SK-N-MC (cell line): ENCODE data around the gene TNFSF15.

Source experiments
- EZH2 ChIP-seq: fragments of 200-600 bp; sonication (generic); IDR thresholded peaks from one replicate; pipeline ENCODE4 v1.6.1; 2017; ENCODE audit warnings: antibody characterized with exemption
- FOXP2 ChIP-seq: optimal IDR thresholded peaks from 2 replicates; pipeline ENCODE3; 2011; ENCODE audit warnings: mild to moderate bottlenecking, moderate library complexity; ENCODE audit not compliant: insufficient read depth; ENCODE audit errors: extremely low read length, control extremely low read depth
- POLR2AphosphoS5 ChIP-seq: IDR thresholded peaks from 2 replicates; pipeline ENCODE4 v1.6.1; 2012; ENCODE audit warnings: mild to moderate bottlenecking, low read depth, low read length, borderline replicate concordance

DNA sequence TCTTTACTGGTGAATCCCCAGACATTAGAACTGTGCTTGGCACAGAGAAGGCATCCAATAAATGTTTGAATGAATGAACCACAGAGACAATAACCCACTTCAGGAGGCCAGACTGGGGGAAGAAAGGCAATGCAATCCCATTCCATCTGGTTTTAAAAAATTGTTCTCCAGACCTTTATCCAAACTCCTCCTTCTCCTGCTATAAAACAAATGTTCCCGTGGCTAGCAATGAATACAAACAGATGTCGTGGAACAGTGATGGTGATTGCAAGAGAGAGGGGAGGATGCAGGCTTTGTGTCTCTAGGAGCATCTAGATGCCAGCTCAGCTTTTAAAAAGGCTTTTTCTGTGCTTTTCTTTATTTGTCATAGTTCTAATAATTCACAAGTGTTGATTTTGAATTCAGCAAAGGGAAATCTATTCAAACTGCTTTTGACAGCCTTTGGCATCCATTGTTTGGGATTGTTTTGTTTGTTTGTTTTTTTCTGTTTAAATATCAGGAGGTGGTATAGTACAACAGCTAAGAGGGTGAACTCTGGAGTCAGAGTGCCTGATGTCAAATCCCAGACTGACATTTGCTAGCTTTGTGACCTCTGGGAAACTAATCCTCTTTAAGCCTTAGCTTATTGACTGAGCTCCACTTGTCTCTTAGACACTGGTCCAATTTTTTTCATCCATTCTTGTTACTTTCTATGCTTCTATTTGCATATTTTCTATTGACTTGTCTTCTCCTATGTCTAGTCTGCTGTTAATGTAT is 59.1 kb downstream of the TNFSF15 start:
- TF ChIP-seq POLR2AphosphoS5 (no peak), EZH2 (no peak), FOXP2 (no peak)
